HepG2 (cell line): ENCODE results near the gene BET1. TPM values are rescaled to one million over a fixed set of nuclear protein-coding genes. Genes with fewer than 3 reads are reported as not detected.

Source experiments
- ATAC-seq: fragments of 200-7000 bp; cut with Tn5 transposase; 3 replicates; pipeline ENCODE4 v1.9.1; 2020; ENCODE audit warnings: mild to moderate bottlenecking, moderate library complexity
- BruUV-seq: library from RNA; stranded (reverse); fragments of 400-500 nt; replicated peaks from 2 replicates; lab custom pipeline; 2021; lab: Mats Ljungman, UMichigan
- CTCF ChIA-PET: fragments of 300-600 bp; formaldehyde crosslinking; extraction: SDS; loops from one replicate; lab custom pipeline; 2021; ENCODE audit warnings: low total read pairs, inconsistent platforms, low intra/inter-chr PET ratio; lab: Yijun Ruan, JAX
- POLR2A ChIA-PET: fragments of 350-600 bp; sonication (Branson Sonifier 250); formaldehyde crosslinking; loops from one replicate; lab custom pipeline; 2020; ENCODE audit warnings: antibody characterized with exemption, inconsistent platforms; lab: Yijun Ruan, JAX
- DNase-seq: peaks from one replicate; pipeline ENCODE4 v3.0.0-alpha.2; 2015; ENCODE audit warnings: low spot score
- FAIRE-seq: peaks from 3 replicates; lab custom pipeline; 2011; peaks lifted over from hg19 to GRCh38; lab: Jason Lieb, UNC
- H2AFZ ChIP-seq: one replicate; pipeline ENCODE4 v1.6.1; 2011; ENCODE audit warnings: low read length, inconsistent platforms
- H3K27ac ChIP-seq: fragments of 300-600 bp; 3 replicates; pipeline ENCODE4 v1.8.0; 2011; ENCODE audit warnings: mixed run types, mild to moderate bottlenecking, mixed read lengths, low read length, inconsistent platforms; ENCODE audit not compliant: insufficient read depth; ENCODE audit errors: extremely low read length
- H3K27me3 ChIP-seq, 2 experiments: fragments of 200-600 bp in 1 of 2; 2 replicates in 1 of 2; 3 replicates in 1 of 2; pipeline versions ENCODE4 v1.6.0 to v1.8.0; 2011; ENCODE audit warnings: low read length in 2 of 2, mild to moderate bottlenecking in 2 of 2, moderate library complexity in 2 of 2, inconsistent platforms in 1 of 2; ENCODE audit not compliant: insufficient read depth in 2 of 2, control insufficient read depth in 1 of 2
- H3K36me3 ChIP-seq, 2 experiments: fragments of 200-600 bp in 1 of 2; replicated peaks in 1 of 2; 2 replicates in 1 of 2; 3 replicates in 1 of 2; pipeline versions ENCODE4 v1.5.1 to v1.8.0; 2011; ENCODE audit warnings: low read length in 2 of 2, inconsistent platforms in 1 of 2; ENCODE audit not compliant: insufficient read depth in 2 of 2, control insufficient read depth in 1 of 2
- H3K4me1 ChIP-seq: 2 replicates; pipeline ENCODE4 v1.5.1; 2012; ENCODE audit warnings: low read length, inconsistent platforms; ENCODE audit not compliant: insufficient read depth
- H3K4me2 ChIP-seq: 2 replicates; pipeline ENCODE4 v1.6.0; 2011; ENCODE audit warnings: low read depth, low read length, inconsistent platforms
- H3K4me3 ChIP-seq, 3 experiments: fragments of 200-600 bp in 1 of 3; sonication (generic), shearing (Covaris generic) in 1 of 3; replicated peaks in 1 of 3; 2 replicates each; pipeline ENCODE4 v1.5.1; 2011 to 2016; ENCODE audit warnings: low read length in 3 of 3, inconsistent platforms in 2 of 3, low read depth in 2 of 3, mild to moderate bottlenecking in 2 of 3, control low read depth in 1 of 3, mixed read lengths in 1 of 3; ENCODE audit not compliant: insufficient read depth in 1 of 3
- H3K79me2 ChIP-seq: one replicate; pipeline ENCODE4 v1.6.1; 2011; ENCODE audit warnings: low read length, inconsistent platforms; ENCODE audit not compliant: insufficient read depth
- H3K9ac ChIP-seq: 2 replicates; pipeline ENCODE4 v1.6.0; 2011; ENCODE audit warnings: mild to moderate bottlenecking, low read depth, low read length, inconsistent platforms; ENCODE audit not compliant: insufficient read depth
- H3K9me3 ChIP-seq: 2 replicates; pipeline ENCODE4 v1.5.1; 2012; ENCODE audit warnings: mild to moderate bottlenecking, low read length
- H4K20me1 ChIP-seq: 2 replicates; pipeline ENCODE4 v1.6.0; 2011; ENCODE audit warnings: inconsistent platforms, mild to moderate bottlenecking, low read length, moderate library complexity; ENCODE audit not compliant: insufficient read depth
- AGO1 ChIP-seq: fragments of 200-400 bp; formaldehyde crosslinking; IDR thresholded peaks from 2 replicates; pipeline ENCODE4 v1.6.1; 2017; ENCODE audit warnings: mild to moderate bottlenecking, low read depth, low read length, moderate library complexity; ENCODE audit not compliant: poor library complexity, severe bottlenecking
- FOXO1 ChIP-seq: sonication (generic); formaldehyde crosslinking; IDR thresholded peaks from 2 replicates; pipeline ENCODE4 v1.4.0; 2020; ENCODE audit warnings: missing genetic modification reagents
- HES4 ChIP-seq: sonication (generic); formaldehyde crosslinking; IDR thresholded peaks from 2 replicates; pipeline ENCODE4 v1.9.0; 2021; ENCODE audit warnings: mild to moderate bottlenecking, missing genetic modification reagents, borderline replicate concordance
- HNRNPH1 ChIP-seq: fragments of 200-400 bp; formaldehyde crosslinking; optimal IDR thresholded peaks from 2 replicates; pipeline ENCODE3; 2017; ENCODE audit warnings: mild to moderate bottlenecking, low read depth, low read length
- IKZF4 ChIP-seq: sonication (generic); formaldehyde crosslinking; IDR thresholded peaks from 2 replicates; pipeline ENCODE4 v1.5.1; 2020; ENCODE audit warnings: borderline replicate concordance, mild to moderate bottlenecking, low read depth, missing genetic modification reagents; ENCODE audit errors: not compliant biosample characterization
- KLF12 ChIP-seq: sonication (generic); formaldehyde crosslinking; IDR thresholded peaks from 2 replicates; pipeline ENCODE4 v1.4.0; 2020; ENCODE audit warnings: missing genetic modification reagents, borderline replicate concordance
- KMT2B ChIP-seq: IDR thresholded peaks from 2 replicates; pipeline ENCODE4 v1.6.1; 2016; ENCODE audit warnings: missing genetic modification reagents, missing compliant biosample characterization
- PRMT3 ChIP-seq: sonication (generic); formaldehyde crosslinking; IDR thresholded peaks from 2 replicates; pipeline ENCODE4 v1.8.1; 2022; ENCODE audit warnings: low read depth, mild to moderate bottlenecking, moderate library complexity, missing genetic modification reagents, borderline replicate concordance
- RBAK ChIP-seq: sonication (generic); formaldehyde crosslinking; IDR thresholded peaks from 2 replicates; pipeline ENCODE4 v1.5.1; 2020; ENCODE audit warnings: mild to moderate bottlenecking, missing genetic modification reagents
- SIX4 ChIP-seq: sonication (generic); formaldehyde crosslinking; IDR thresholded peaks from 2 replicates; pipeline ENCODE4 v1.4.0; 2020; ENCODE audit warnings: missing genetic modification reagents
- TFAP4 ChIP-seq: sonication (generic); IDR thresholded peaks from 2 replicates; pipeline ENCODE4 v1.6.1; 2016; ENCODE audit warnings: low read depth, borderline replicate concordance
- TOE1 ChIP-seq: sonication (generic); formaldehyde crosslinking; IDR thresholded peaks from 2 replicates; pipeline ENCODE4 v1.4.0; 2020; ENCODE audit warnings: mild to moderate bottlenecking, missing genetic modification reagents
- ZFP90 ChIP-seq: sonication (generic); formaldehyde crosslinking; IDR thresholded peaks from 2 replicates; pipeline ENCODE4 v1.8.0; 2022; ENCODE audit warnings: missing genetic modification reagents, mild to moderate bottlenecking, inconsistent platforms, borderline replicate concordance
- ZFY ChIP-seq: sonication (generic); formaldehyde crosslinking; IDR thresholded peaks from 2 replicates; pipeline ENCODE4 v1.4.0; 2020; ENCODE audit warnings: missing genetic modification reagents
- ZNF460 ChIP-seq: sonication (generic); formaldehyde crosslinking; IDR thresholded peaks from 2 replicates; pipeline ENCODE4 v1.5.1; 2020; ENCODE audit warnings: missing genetic modification reagents, mild to moderate bottlenecking, borderline replicate concordance
- ZNF614 ChIP-seq: IDR thresholded peaks from 2 replicates; pipeline ENCODE4 v1.6.1; 2018; ENCODE audit warnings: missing biosample characterization, missing genetic modification reagents, inconsistent platforms, borderline replicate concordance
- ZNF772 ChIP-seq: sonication (generic); formaldehyde crosslinking; IDR thresholded peaks from 2 replicates; pipeline ENCODE4 v1.5.0; 2020; ENCODE audit warnings: mild to moderate bottlenecking, missing genetic modification reagents
- ZSCAN22 ChIP-seq: sonication (generic); formaldehyde crosslinking; IDR thresholded peaks from 2 replicates; pipeline ENCODE4 v1.4.0; 2020; ENCODE audit warnings: mild to moderate bottlenecking, missing genetic modification reagents
- WGBS: methylation state at CpG from one replicate; pipeline ENCODE4 v1.1.6; 2017; ENCODE audit warnings: low lambda C conversion rate; 5-methylcytosine and 5-hydroxymethylcytosine counted together
- in situ Hi-C: cut with HindIII; loops from 2 replicates; pipeline ENCODE4 v1.10.0; 2017; ENCODE audit warnings: low pct_unique_long_range_greater_than_20kb; ENCODE audit not compliant: extremely low pct_ligation_motif_present
- intact Hi-C: fragments of 100-400 bp; cut with micrococcal nuclease; formaldehyde crosslinking; loops from one replicate; pipeline ENCODE4 v1.10.0; 2022; ENCODE audit not compliant: unreplicated experiment
- polyA plus RNA-seq, 8 experiments: library from polyadenylated mRNA; depleted of rRNA in 3 of 8; stranded (reverse) in 7 of 8; unstranded in 1 of 8; fragments of >200 nt; fragmentation: Illumina TruSeq in 4 of 8; extraction: Trizol in 4 of 8; gene quantifications; 2 replicates each; pipeline versions ENCODE4 v1.2.1 to v1.2.3, GENCODE V29; 2011 to 2016; ENCODE audit warnings: low read depth in 4 of 8, missing spikeins in 1 of 8, mixed read lengths in 1 of 8; ENCODE audit not compliant: insufficient read depth in 1 of 8
- total RNA-seq, 5 experiments: library from RNA; depleted of rRNA; stranded (reverse); fragments of >200 nt; fragmentation: Illumina TruSeq; extraction: Trizol; gene quantifications; 2 replicates each; pipeline ENCODE4 v1.2.3, GENCODE V29; 2016; ENCODE audit warnings: low read depth in 1 of 5

BET1 gene
- total and polyA plus RNA-seq, 2 of the 13 experiments (the other 11 are each of a cell fraction or from before 2014, with no cell fraction given) = 23.8 to 33.7 TPM

- H3K4me3 ChIP-seq = no peak overlapping the region
- no TSS peak for BruUV-seq
- no peaks in the 10 kb centered on the region for H3K36me3 ChIP-seq
- DNase-seq (no peak), ATAC-seq (no peak), FAIRE-seq (no peak)
- H3K9me3 ChIP-seq = no peaks in the 10 kb centered on the region
- 0 out of 5 replicates have a peak, but pooled peaks cover 0 to 2% of the 10 kb centered on the region in 2 experiments for H3K27me3 ChIP-seq
- H4K20me1 ChIP-seq = no peaks in the 10 kb centered on the region
- TF ChIP-seq ZFY (CRISPR knock-in tag) (no peak), IKZF4 (CRISPR knock-in tag) (no peak), TOE1 (CRISPR knock-in tag) (no peak), KMT2B (CRISPR knock-in tag) (no peak), SIX4 (CRISPR knock-in tag) (no peak), ZNF614 (no peak), AGO1 (no peak), ZNF460 (CRISPR knock-in tag) (no peak), KLF12 (CRISPR knock-in tag) (no peak), ZFP90 (no peak), HNRNPH1 (no peak), HES4 (CRISPR knock-in tag) (no peak), TFAP4 (no peak), ZSCAN22 (CRISPR knock-in tag) (no peak), PRMT3 (CRISPR knock-in tag) (no peak), FOXO1 (CRISPR knock-in tag) (no peak), RBAK (CRISPR knock-in tag) (no peak), ZNF772 (CRISPR knock-in tag) (no peak)
- POLR2A ChIA-PET = no interaction called here
- no peak overlapping the region for H2AFZ ChIP-seq
- in situ Hi-C loops = no loop called here
- intact Hi-C loops = no loop called here
- no peak overlapping the region for H3K27ac ChIP-seq
- H3K4me2 ChIP-seq = no peak overlapping the region
- no peaks in the 10 kb centered on the region for H3K79me2 ChIP-seq
- no peaks in the 10 kb centered on the region for H3K4me1 ChIP-seq
- H3K9ac ChIP-seq = no peak overlapping the region
- CTCF ChIA-PET = no interaction called here
- WGBS = 6% methylated on average over 3 of the region's 3 CpGs
These were observed 45.9 kb downstream of the BET1 start for GRCh38 chr7:93958216-93958615.
